K562 (cell line): ENCODE results near the gene S100A4. TPM values are rescaled to one million over a fixed set of nuclear protein-coding genes. Genes with fewer than 3 reads are reported as not detected.

Experiments
- BCL6 ChIP-seq: fragments of 250-450 bp; sonication (Bioruptor Pico); IDR thresholded peaks from 2 replicates; pipeline ENCODE4 v1.4.0; 2020
- CHD4 ChIP-seq: fragments of 200-600 bp; sonication (generic); IDR thresholded peaks from 3 replicates; pipeline ENCODE4 v1.6.1; 2012; ENCODE audit warnings: low read depth, mild to moderate bottlenecking, mixed read lengths, low read length, inconsistent platforms; ENCODE audit not compliant: insufficient read depth, insufficient replicate concordance, poor library complexity, severe bottlenecking
- DNMT1 ChIP-seq: fragments of 450-650 bp; IDR thresholded peaks from 2 replicates; pipeline ENCODE4 v1.6.1; 2016; ENCODE audit warnings: antibody characterized with exemption, mild to moderate bottlenecking
- ETS2 ChIP-seq: IDR thresholded peaks from 2 replicates; pipeline ENCODE4 v1.6.1; 2016; ENCODE audit warnings: borderline replicate concordance, missing genetic modification characterization, mild to moderate bottlenecking, moderate library complexity, missing compliant biosample characterization; ENCODE audit not compliant: poor library complexity, severe bottlenecking
- ETV1 ChIP-seq: fragments of 450-650 bp; conservative IDR thresholded peaks from 2 replicates; pipeline ENCODE4 v1.6.1; 2016; ENCODE audit warnings: missing genetic modification characterization, control low read depth, low read depth, missing compliant biosample characterization
- LARP7 ChIP-seq: fragments of 450-650 bp; IDR thresholded peaks from 2 replicates; pipeline ENCODE4 v1.6.1; 2016
- LCOR ChIP-seq: sonication (generic); formaldehyde crosslinking; IDR thresholded peaks from 2 replicates; pipeline ENCODE4 v1.8.0; 2022; ENCODE audit warnings: mild to moderate bottlenecking, missing genetic modification reagents
- MCM3 ChIP-seq: fragments of 450-650 bp; IDR thresholded peaks from 2 replicates; pipeline ENCODE4 v1.6.1; 2016
- SAFB ChIP-seq: fragments of 200-400 bp; formaldehyde crosslinking; IDR thresholded peaks from 2 replicates; pipeline ENCODE4 v1.6.1; 2017; ENCODE audit warnings: low read depth, low read length, borderline replicate concordance
- SMARCE1 ChIP-seq: fragments of 450-650 bp; IDR thresholded peaks from 2 replicates; pipeline ENCODE4 v1.7.1; 2016; ENCODE audit warnings: mild to moderate bottlenecking
- TAF15 ChIP-seq: fragments of 200-400 bp; formaldehyde crosslinking; IDR thresholded peaks from 2 replicates; pipeline ENCODE4 v1.6.1; 2017; ENCODE audit warnings: mild to moderate bottlenecking, low read depth, low read length, moderate library complexity
- ZBED1 ChIP-seq: IDR thresholded peaks from 2 replicates; pipeline ENCODE4 v1.6.1; 2014
- ZFPM2 ChIP-seq: fragments of 250-450 bp; sonication (Bioruptor Pico); IDR thresholded peaks from 2 replicates; pipeline ENCODE4 v1.5.1; 2022; ENCODE audit warnings: mild to moderate bottlenecking
- ZNF146 ChIP-seq: IDR thresholded peaks from one replicate; pipeline ENCODE4 v1.6.1; 2018; ENCODE audit warnings: missing compliant biosample characterization; ENCODE audit not compliant: unreplicated experiment
- ZNF239 ChIP-seq: fragments of 250-450 bp; sonication (Bioruptor Pico); IDR thresholded peaks from 2 replicates; pipeline ENCODE4 v1.4.0; 2020; ENCODE audit warnings: mild to moderate bottlenecking
- ZNF41 ChIP-seq: fragments of 250-450 bp; sonication (Bioruptor Pico); conservative IDR thresholded peaks from 2 replicates; pipeline ENCODE4 v1.4.0; 2020; ENCODE audit warnings: mild to moderate bottlenecking
- ZNF75A ChIP-seq: fragments of 450-650 bp; formaldehyde crosslinking; IDR thresholded peaks from 2 replicates; pipeline ENCODE4 v1.4.0; 2020; ENCODE audit warnings: mild to moderate bottlenecking
- ZZZ3 ChIP-seq: fragments of 450-650 bp; IDR thresholded peaks from 2 replicates; pipeline ENCODE4 v1.6.1; 2016; ENCODE audit warnings: antibody characterized with exemption, mild to moderate bottlenecking, moderate library complexity
- polyA plus RNA-seq, 8 experiments: library from polyadenylated mRNA; depleted of rRNA in 4 of 8; stranded (reverse) in 5 of 8; unstranded in 3 of 8; fragments of >200 nt; fragmentation: Nextera tagmentation in 2 of 8; fragmentation: Illumina TruSeq in 1 of 8; extraction: Ambion mirVana in 2 of 8; extraction: Trizol in 1 of 8; gene quantifications; 2 replicates each; pipeline versions ENCODE4 v1.2.1 to v1.2.3, GENCODE V29; 2011 to 2014; ENCODE audit warnings: inconsistent platforms in 1 of 8, missing spikeins in 1 of 8
- total RNA-seq, 7 experiments: library from RNA; depleted of rRNA in 6 of 7; stranded (reverse); fragments of >200 nt in 6 of 7; fragmentation: Illumina TruSeq in 2 of 7; extraction: Trizol in 2 of 7; gene quantifications; 2 replicates each; pipeline versions ENCODE4 v1.2.1 to v1.2.3, GENCODE V29; 2011 to 2021; ENCODE audit warnings: low replicate concordance in 1 of 7
- TF ChIP-seq, protein P1 (sequence below), 2 experiments: fragments of 450-650 bp; IDR thresholded peaks; 2 replicates each; pipeline ENCODE4 v1.6.1; 2016; ENCODE audit warnings: mild to moderate bottlenecking in 2 of 2, borderline replicate concordance in 1 of 2, low read depth in 1 of 2, moderate library complexity in 1 of 2
- TF ChIP-seq, protein P2 (sequence below): fragments of 250-450 bp; sonication (Bioruptor Pico); IDR thresholded peaks from 2 replicates; pipeline ENCODE4 v1.8.0; 2021; ENCODE audit warnings: mild to moderate bottlenecking, moderate library complexity

S100A4 gene
- total and polyA plus RNA-seq, 9 of the 15 experiments (the other 6 are each of a cell fraction or from before 2014, with no cell fraction given), result 3.7 to 20.1 (median 11.2) TPM

DNA sequence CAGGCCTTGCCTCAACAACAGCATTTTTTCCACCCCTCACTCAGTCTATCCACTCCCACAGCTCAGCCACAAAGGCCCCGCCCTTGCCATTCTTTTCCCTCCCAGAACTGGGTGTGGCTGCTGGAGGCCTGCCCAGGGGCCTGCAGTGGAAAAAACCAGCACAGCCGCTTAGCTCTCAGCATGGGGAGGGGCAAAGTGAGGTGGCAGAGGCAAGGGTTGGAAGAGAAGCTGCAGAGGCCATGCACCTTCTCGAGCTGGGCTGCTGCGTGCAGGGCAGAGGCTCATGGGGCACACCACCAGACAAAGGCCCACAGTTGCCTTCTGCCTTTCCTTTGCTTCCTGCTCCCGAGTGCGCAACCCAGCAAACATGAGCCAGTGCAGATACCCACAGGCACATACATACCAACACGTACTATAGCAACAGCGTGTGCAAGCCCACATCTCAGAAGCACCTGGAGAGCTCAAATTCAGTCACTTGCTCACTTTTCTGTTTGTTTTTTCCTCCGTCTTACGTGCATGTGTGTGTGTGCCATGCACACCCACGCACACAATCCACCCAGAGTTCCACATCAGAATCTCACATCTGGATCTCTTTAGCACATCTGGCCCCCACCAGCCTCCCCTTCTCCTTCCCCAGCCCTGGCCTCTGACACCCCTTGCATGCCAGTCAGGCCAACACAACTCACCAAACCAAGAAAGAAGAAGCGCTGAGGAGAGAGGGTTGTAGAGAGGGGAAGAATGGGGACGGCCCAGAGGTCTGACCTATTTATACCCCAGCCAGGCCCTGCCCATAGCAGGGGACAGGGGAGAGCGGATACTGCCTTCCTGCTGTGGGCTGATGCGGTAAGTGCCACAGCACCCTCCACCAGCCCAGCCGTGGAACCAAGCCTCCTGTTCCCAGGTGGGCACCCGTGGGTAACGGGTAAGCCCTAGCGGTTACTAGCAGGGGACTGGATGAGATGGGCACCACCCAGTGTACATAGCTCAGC is at the start of gene S100A4 (continued):
- TF ChIP-seq ZNF239 (CRISPR knock-in tag), result no peak
- TF ChIP-seq, protein P1, sequence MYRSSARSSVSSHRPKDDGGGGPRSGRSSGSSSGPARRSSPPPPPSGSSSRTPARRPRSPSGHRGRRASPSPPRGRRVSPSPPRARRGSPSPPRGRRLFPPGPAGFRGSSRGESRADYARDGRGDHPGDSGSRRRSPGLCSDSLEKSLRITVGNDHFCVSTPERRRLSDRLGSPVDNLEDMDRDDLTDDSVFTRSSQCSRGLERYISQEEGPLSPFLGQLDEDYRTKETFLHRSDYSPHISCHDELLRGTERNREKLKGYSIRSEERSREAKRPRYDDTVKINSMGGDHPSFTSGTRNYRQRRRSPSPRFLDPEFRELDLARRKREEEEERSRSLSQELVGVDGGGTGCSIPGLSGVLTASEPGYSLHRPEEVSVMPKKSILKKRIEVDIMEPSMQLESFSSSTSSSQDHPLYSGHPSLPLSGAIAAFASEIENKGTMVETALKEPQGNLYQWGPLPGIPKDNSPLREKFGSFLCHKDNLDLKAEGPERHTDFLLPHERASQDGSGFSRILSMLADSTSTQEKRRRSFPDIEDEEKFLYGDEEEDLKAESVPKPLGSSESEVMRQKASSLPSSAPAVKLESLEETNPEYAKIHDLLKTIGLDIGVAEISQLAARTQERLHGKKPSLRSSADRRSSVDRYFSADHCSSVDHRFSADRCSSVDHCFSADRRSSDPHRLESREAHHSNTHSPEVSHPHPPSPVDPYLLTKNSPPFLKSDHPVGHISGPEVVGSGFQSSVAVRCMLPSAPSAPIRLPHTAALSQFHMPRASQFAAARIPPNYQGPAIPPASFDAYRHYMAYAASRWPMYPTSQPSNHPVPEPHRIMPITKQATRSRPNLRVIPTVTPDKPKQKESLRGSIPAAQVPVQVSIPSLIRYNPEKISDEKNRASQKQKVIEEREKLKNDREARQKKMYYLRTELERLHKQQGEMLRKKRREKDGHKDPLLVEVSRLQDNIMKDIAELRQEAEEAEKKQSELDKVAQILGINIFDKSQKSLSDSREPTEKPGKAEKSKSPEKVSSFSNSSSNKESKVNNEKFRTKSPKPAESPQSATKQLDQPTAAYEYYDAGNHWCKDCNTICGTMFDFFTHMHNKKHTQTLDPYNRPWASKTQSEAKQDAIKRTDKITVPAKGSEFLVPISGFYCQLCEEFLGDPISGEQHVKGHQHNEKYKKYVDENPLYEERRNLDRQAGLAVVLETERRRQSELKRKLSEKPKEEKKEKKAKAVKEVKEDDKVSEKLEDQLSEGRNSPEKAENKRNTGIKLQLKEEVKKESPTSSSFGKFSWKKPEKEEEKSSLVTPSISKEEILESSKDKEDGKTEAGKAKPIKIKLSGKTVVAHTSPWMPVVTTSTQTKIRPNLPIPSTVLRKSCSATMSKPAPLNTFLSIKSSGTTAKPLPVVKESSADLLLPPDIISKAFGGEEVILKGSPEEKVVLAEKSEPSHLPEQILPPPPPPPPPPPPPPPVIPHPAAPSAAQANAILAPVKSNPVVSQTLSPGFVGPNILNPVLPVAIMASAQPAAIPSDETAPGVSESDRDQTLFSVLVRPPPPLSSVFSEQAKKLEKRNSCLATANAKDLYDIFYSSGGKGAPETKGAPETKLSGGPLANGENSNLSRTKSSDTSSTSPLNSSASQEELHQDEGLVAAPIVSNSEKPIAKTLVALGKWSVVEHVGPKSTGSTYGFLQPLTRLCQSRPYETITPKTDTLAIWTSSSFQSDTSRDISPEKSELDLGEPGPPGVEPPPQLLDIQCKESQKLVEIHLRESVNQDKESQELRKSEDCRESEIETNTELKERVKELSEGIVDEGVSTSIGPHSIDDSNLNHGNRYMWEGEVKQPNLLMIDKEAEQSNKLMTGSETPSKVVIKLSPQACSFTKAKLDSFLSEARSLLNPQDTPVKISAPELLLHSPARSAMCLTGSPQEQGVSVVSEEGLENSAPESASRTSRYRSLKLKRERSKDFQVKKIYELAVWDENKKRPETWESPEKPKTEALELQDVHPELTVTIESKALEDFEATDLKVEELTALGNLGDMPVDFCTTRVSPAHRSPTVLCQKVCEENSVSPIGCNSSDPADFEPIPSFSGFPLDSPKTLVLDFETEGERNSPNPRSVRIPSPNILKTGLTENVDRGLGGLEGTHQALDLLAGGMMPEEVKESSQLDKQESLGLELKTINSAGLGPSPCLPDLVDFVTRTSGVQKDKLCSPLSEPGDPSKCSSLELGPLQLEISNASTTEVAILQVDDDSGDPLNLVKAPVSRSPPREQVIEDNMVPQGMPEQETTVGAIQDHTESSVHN (IDR thresholded peaks at IDR 0.05; ENCODE audit: borderline replicate concordance in 1 of 2, low read depth in 1 of 2), result no peak
- no peak for TF ChIP-seq ZZZ3
- TF ChIP-seq TAF15, result no peak
- TF ChIP-seq LCOR (CRISPR knock-in tag), result no peak
- TF ChIP-seq ZBED1, result no peak
- no peak for TF ChIP-seq ZFPM2
- no peak for TF ChIP-seq ZNF41 (CRISPR knock-in tag)
- TF ChIP-seq LARP7, result no peak
- TF ChIP-seq MCM3, result no peak
- TF ChIP-seq CHD4, result no peak
- TF ChIP-seq SAFB, result no peak
- TF ChIP-seq SMARCE1, result no peak
- TF ChIP-seq ZNF75A (CRISPR knock-in tag), result no peak
- TF ChIP-seq BCL6 (CRISPR knock-in tag), result no peak
- TF ChIP-seq, protein P2, sequence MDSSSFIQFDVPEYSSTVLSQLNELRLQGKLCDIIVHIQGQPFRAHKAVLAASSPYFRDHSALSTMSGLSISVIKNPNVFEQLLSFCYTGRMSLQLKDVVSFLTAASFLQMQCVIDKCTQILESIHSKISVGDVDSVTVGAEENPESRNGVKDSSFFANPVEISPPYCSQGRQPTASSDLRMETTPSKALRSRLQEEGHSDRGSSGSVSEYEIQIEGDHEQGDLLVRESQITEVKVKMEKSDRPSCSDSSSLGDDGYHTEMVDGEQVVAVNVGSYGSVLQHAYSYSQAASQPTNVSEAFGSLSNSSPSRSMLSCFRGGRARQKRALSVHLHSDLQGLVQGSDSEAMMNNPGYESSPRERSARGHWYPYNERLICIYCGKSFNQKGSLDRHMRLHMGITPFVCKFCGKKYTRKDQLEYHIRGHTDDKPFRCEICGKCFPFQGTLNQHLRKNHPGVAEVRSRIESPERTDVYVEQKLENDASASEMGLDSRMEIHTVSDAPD, result no peak
- TF ChIP-seq ETV1 (tag), result no peak
- TF ChIP-seq ETS2, result no peak
- no peak for TF ChIP-seq DNMT1
- TF ChIP-seq ZNF146 (CRISPR knock-in tag), result no peak
